GM21423 (cell line): ENCODE results near the gene AMFR.
A peak's percentile ranks its signal among the peaks of the same experiment; 100 is the strongest.

Experiments used
- ATAC-seq: cut with Tn5 transposase; IDR thresholded peaks from one replicate; pipeline ENCODE4 v1.9.1; 2021; ENCODE audit warnings: mild to moderate bottlenecking, moderate library complexity; ENCODE audit not compliant: unreplicated experiment

AMFR gene

GRCh38 chr16:56363781-56364565 lies 61.4 kb downstream of the AMFR start:
- ATAC-seq, result no peak

DNA sequence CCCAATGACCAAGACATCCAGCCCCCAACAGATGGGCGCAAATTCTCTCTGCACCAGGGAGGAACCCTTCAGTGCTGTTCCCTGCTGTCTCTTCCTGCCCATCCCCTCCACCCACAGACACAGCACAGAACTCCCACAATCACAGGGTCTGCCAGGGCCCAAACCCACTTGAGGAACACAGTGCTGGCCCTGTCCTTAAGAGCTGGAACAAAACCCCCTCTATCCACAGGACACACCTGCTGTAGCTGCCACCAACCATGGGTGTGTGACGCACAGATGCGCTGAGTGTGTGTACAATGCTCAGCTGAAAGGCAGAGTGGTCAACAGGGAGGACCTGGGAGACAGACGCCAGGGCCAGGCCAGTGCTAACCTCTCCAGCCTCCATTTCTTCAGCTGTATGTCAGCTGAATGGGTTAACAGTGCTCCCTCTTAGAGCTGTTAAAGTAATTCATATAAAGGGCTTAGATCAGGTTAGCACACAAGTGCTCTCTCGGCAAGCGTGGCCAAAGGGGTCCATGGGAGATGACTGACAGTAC lies 62.1 kb downstream of the AMFR start:
- ATAC-seq, result no peak

GRCh38 chr16:56362706-56363105 lies 62.6 kb downstream of the AMFR start:
- ATAC-seq, result no peak

GRCh38 chr16:56362057-56362655 lies 63.2 kb downstream of the AMFR start:
- no peak for ATAC-seq

DNA sequence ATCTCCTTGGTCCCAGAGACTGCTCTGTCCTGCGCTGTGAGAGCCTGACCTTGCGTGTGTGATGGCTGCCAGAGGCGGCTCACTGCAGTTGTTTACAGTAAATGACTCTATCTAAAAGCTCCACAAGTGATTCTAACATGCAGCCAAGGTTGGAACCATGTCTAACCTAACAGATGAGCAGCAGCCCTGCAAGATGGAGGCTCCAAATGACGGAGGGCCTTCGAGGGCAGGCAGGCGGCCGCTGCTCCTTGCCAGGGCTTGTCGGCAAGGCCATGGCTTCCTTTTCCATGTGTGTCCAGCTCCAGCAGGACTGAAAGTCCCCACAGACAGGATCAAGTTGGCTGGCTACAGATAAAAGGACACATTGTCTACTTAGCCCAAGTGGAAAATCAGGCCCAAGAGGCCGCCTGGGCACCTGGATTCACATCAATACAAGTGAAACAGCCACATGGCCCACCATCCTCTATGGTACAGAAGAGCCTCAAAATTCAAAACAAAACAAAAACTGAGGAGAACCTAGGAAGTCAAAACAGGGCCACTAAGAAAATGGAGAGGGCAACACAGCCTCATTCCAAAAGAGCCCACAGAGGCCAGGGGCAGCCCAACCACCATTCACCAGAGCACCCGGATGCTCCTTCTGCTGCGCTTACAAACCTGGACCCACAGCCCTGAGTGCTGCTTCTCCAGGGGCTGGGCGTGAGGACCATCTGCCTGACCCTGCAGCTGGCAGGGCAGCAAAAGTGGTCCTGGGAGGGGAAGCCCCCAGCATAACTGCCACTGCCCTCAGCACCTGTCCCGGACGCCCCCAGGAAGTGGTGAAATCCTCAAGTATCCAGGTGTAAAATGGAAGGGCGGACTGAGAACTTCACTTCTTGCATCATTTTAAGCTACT lies 65.0 kb downstream of the AMFR start:
- ATAC-seq, result no peak

GRCh38 chr16:56357765-56358322 lies 67.5 kb downstream of the AMFR start:
- ATAC-seq, result no peak

GRCh38 chr16:56357241-56357764 lies 68.0 kb downstream of the AMFR start:
- ATAC-seq, result no peak

- ATAC-seq, result peak; percentile 86
Observed at GRCh38 chr16:56356276-56357240, 68.8 kb downstream of the AMFR start.

GRCh38 chr16:56355786-56356275 lies 69.5 kb downstream of the AMFR start:
- ATAC-seq, result no peak

DNA sequence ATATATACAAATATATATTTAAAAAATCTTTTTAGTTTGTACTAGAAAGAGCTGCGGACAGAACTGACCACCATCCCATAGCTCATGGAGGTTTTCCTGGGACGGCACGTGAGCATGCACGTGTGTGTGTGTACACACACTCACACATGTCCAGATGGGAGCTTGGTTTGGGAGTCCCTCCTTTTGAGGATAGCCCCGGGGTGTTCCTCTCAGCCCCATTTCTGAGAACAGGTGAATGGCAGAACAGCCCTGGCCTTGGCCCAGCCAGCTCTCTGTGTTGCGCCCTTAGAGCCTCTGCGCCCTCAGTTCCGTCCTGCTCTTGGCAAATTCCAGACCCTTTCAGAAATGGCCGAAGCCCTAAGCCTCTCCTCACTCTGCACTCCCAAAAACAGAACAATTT lies 70.1 kb downstream of the AMFR start:
- ATAC-seq, result no peak

DNA sequence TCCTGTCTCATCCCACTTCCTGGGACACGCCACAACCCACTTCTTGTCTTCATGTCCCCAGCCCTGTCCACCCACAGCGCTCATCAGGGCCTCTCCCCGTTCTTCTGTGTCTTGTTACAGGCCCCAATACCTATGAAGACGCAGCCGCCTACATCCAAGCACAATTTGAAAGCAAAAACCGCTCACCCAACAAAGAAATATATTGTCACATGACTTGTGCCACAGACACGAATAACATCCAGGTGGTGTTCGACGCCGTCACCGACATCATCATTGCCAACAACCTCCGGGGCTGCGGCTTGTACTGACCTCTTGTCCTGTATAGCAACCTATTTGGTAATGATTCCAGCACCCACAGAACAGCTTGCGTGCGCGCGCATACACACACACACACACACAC lies 70.6 kb downstream of the AMFR start:
- no peak for ATAC-seq

DNA sequence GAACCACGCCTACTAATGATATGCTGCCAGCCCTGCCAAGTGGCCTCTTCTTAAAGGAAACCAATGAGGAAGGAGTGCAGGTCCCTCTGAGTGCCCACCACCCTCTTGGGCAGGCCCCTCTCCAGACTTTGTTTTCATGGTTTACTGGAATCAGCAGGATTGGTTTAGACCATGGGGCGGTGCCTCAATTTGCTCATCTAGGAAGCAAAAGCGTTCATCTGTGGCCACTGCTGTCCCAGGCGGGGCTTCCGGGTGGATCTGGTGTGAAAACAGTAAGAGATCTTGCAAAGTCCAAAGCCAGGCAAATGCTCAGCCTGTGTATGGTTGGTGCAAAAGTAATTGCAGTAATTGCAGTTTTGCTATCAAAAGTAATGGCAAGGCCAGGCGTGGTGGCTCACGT lies 71.3 kb downstream of the AMFR start:
- ATAC-seq, result no peak

- ATAC-seq, result no peak
Observed at GRCh38 chr16:56353054-56353921, 72.1 kb downstream of the AMFR start.

DNA sequence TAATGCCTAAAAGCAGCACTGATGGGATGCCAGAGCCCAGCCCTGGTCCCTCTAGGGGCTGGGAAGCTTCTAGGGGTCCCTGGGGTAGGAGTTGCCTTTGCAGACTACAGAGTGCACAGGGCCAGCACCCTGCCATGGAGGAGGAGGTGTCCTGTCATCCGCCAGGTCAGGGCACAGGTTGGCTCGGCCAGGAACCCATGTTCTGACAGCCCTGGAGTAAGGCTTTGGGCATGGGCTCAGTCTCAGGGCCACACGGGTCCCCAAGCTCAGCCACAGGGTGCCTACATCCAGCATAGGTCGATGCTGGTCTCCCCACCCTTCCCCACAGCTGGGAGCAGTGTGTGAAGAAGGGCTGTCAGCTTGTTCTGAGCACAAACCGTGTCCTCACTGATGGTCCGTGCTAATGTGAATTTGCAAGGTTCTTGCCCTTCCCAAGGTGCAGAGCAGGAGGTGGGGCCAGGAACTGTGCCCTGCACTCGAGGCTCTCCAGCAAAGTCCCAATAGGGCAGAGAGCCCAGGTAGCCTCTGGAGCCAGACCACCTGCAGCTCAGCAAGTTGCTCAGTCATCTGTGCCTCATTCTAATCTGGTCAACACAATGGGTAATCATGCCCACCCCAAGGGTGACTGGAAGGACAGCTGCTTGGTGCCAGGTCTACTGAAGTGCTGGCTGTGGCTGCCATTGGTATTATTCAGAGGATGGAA lies 72.8 kb downstream of the AMFR start:
- ATAC-seq, result no peak

DNA sequence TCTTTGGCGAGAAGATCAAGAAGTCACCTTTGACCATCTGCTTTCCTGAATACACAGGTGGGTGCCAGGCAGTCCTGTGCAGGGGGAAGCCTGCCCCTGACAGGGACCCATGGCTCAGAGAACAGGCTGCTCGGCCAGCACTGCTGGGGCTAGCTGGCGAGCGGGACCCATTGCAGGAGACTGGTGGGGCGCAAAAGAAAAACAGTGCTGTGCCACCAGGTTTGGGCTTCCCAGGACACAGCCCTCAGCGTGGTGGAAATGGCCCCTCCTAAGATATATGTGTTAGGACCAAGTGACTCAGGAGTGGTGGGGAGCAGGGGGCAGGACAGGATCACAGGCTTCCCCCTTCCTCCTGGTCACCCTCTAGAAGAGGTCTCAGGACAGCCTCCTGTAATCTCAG lies 73.9 kb downstream of the AMFR start:
- no peak for ATAC-seq

DNA sequence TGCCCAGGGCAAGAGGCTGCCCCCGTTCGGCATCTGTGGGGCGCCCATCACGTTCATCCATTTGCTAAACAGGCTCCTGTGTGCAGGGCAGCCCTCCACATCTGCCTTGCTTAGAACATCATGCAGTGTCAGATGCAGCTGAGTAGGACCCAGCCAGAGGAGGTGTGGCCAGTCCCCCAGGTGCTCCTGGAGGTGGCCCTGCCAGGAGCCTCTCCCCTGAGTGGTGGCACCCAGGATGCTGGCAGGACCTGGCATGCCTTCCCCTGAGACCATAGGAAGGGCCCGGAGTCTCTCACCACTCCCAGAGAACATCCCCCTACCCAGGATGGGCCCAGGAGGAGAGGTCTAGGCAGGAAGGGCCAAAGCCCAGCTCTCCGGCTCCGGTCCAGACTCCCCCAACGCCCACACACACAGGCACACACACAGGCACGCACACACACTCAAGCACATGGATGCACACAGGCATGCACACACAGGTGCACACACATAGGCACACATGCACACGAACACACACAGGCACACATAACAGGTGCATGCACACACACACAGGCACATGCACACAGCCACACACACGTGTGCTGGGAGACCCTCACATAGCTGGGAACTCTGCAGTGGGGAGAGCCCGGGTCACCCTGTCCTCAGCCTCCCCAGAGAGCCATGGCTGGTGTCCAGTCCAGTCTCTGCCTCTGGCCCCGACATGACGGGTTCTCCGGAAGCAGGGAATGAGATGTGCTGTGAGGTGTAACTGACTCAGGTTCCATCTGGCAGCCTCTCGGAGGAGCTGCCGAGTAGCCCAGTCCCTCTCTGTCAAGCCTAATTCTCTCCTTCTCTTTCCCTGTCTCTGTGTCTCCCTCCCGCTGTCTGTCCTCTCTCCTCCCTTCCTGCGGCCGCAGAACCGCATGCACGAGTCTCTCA lies 74.6 kb downstream of the AMFR start:
- ATAC-seq, result no peak

- no peak for ATAC-seq
Observed at GRCh38 chr16:56349711-56350161, 75.6 kb downstream of the AMFR start.
